Measurements from ENCODE around the gene ZFHX3. TPM values are rescaled to one million over a fixed set of nuclear protein-coding genes. Genes with fewer than 3 reads are reported as not detected.

ZFHX3 gene
- total and polyA plus RNA-seq, 9 of the 15 experiments (the other 6 are each of a cell fraction or from before 2014, with no cell fraction given) = 0.01 to 0.23 (median 0.06) TPM; not detected in 4

DNA sequence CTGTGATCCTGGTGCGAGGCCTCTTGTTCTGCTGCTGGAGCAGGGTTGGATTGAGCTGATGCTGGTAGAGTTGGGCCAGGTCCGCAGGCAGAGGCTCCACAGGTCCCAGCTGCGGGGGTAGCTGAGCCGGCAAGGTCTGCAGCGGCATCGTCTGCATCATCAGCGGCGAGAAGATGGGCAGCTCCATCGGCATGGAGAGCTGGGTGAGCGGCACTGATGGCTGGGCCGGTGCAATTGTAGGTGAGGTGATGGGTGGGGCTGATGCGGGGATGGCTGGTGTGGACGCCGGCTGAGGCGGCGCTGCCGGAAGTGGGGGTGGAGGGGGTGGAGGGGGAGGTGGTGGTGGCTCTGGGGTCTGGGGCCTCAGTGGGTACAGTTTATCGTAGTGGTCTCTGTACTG lies 251.7 kb downstream of the ZFHX3 start:
- in situ Hi-C loops (cut with MboI) = no loop called here
- Histone ChIP-seq H3K9me3 (replicated peaks; ENCODE audit: control insufficient read depth, insufficient read depth, low read depth, low read length) (no peaks in the 10 kb centered on the region), H3K36me3 (ENCODE audit: control insufficient read depth, insufficient read depth, low read length) (no peaks in the 10 kb centered on the region), H3K4me1 (replicated peaks in 1 of 2; ENCODE audit: control insufficient read depth in 2 of 2, insufficient read depth in 2 of 2, low read length in 2 of 2) (no peaks in the 10 kb centered on the region; a peak in 2 of 5 replicates), H2AFZ (ENCODE audit: low read depth, low read length) (no peak overlapping the region), H3K27me3 (ENCODE audit: control insufficient read depth in 2 of 2, insufficient read depth in 2 of 2, low read length in 2 of 2) (peaks cover 2 to 40% of the 10 kb centered on the region in 2 experiments; a peak in 3 of 5 replicates), H3K4me2 (ENCODE audit: insufficient read depth, low read length) (no peak overlapping the region), H4K20me1 (replicated peaks; ENCODE audit: control insufficient read depth, insufficient read depth, low read length) (no peaks in the 10 kb centered on the region), H3K9ac (ENCODE audit: insufficient read depth in 1 of 2, low read depth in 2 of 2, low read length in 2 of 2) (no peak overlapping the region), H3K9me1 (ENCODE audit: control insufficient read depth, insufficient read depth, low read length) (no peaks in the 10 kb centered on the region), H3K27ac (ENCODE audit: extremely low read depth, low read depth, low read length) (no peak overlapping the region), H3K79me2 (ENCODE audit: control insufficient read depth, insufficient read depth, low read length) (no peaks in the 10 kb centered on the region), H3K4me3 (no peak overlapping the region)
- POLR2A ChIA-PET = interaction anchor here (0.9 to 1.6 kb wide), 2 partner anchors 11 to 31 kb away, joined by 3 to 5 read pairs; no protein-coding TSS in a partner anchor
- no peak for ATAC-seq
- intact Hi-C loops (cut with micrococcal nuclease) = no loop called here
- no peak for FAIRE-seq
- DNase-seq (ENCODE audit: extremely low read depth in 1 of 4, low spot score in 3 of 4) = no peak
- 19% methylated on average over 13 of the region's 18 CpGs for WGBS (ENCODE audit: insufficient coverage, low coverage, missing lambda C conversion rate)
- no TSS peak for BruUV-seq (replicated peaks)
- CTCF ChIA-PET (ENCODE audit: low intra/inter-chr PET ratio) = no interaction called here
- no peak for TF ChIP-seq ZNF766 (CRISPR knock-in tag; conservative IDR thresholded peaks at IDR 0.05)
- TF ChIP-seq, protein P1, sequence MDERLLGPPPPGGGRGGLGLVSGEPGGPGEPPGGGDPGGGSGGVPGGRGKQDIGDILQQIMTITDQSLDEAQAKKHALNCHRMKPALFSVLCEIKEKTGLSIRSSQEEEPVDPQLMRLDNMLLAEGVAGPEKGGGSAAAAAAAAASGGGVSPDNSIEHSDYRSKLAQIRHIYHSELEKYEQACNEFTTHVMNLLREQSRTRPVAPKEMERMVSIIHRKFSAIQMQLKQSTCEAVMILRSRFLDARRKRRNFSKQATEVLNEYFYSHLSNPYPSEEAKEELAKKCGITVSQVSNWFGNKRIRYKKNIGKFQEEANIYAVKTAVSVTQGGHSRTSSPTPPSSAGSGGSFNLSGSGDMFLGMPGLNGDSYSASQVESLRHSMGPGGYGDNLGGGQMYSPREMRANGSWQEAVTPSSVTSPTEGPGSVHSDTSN (CRISPR knock-in tag; IDR thresholded peaks at IDR 0.05; ENCODE audit: low read depth) = no peak
- TF ChIP-seq, protein P1 (tag; conservative IDR thresholded peaks at IDR 0.05; ENCODE audit: low read depth) = no peak
- no peak for TF ChIP-seq SP1 (CRISPR knock-in tag; IDR thresholded peaks at IDR 0.05)
- no peak for TF ChIP-seq SIN3B (IDR thresholded peaks at IDR 0.05; ENCODE audit: low read depth)
- TF ChIP-seq, protein P2, sequence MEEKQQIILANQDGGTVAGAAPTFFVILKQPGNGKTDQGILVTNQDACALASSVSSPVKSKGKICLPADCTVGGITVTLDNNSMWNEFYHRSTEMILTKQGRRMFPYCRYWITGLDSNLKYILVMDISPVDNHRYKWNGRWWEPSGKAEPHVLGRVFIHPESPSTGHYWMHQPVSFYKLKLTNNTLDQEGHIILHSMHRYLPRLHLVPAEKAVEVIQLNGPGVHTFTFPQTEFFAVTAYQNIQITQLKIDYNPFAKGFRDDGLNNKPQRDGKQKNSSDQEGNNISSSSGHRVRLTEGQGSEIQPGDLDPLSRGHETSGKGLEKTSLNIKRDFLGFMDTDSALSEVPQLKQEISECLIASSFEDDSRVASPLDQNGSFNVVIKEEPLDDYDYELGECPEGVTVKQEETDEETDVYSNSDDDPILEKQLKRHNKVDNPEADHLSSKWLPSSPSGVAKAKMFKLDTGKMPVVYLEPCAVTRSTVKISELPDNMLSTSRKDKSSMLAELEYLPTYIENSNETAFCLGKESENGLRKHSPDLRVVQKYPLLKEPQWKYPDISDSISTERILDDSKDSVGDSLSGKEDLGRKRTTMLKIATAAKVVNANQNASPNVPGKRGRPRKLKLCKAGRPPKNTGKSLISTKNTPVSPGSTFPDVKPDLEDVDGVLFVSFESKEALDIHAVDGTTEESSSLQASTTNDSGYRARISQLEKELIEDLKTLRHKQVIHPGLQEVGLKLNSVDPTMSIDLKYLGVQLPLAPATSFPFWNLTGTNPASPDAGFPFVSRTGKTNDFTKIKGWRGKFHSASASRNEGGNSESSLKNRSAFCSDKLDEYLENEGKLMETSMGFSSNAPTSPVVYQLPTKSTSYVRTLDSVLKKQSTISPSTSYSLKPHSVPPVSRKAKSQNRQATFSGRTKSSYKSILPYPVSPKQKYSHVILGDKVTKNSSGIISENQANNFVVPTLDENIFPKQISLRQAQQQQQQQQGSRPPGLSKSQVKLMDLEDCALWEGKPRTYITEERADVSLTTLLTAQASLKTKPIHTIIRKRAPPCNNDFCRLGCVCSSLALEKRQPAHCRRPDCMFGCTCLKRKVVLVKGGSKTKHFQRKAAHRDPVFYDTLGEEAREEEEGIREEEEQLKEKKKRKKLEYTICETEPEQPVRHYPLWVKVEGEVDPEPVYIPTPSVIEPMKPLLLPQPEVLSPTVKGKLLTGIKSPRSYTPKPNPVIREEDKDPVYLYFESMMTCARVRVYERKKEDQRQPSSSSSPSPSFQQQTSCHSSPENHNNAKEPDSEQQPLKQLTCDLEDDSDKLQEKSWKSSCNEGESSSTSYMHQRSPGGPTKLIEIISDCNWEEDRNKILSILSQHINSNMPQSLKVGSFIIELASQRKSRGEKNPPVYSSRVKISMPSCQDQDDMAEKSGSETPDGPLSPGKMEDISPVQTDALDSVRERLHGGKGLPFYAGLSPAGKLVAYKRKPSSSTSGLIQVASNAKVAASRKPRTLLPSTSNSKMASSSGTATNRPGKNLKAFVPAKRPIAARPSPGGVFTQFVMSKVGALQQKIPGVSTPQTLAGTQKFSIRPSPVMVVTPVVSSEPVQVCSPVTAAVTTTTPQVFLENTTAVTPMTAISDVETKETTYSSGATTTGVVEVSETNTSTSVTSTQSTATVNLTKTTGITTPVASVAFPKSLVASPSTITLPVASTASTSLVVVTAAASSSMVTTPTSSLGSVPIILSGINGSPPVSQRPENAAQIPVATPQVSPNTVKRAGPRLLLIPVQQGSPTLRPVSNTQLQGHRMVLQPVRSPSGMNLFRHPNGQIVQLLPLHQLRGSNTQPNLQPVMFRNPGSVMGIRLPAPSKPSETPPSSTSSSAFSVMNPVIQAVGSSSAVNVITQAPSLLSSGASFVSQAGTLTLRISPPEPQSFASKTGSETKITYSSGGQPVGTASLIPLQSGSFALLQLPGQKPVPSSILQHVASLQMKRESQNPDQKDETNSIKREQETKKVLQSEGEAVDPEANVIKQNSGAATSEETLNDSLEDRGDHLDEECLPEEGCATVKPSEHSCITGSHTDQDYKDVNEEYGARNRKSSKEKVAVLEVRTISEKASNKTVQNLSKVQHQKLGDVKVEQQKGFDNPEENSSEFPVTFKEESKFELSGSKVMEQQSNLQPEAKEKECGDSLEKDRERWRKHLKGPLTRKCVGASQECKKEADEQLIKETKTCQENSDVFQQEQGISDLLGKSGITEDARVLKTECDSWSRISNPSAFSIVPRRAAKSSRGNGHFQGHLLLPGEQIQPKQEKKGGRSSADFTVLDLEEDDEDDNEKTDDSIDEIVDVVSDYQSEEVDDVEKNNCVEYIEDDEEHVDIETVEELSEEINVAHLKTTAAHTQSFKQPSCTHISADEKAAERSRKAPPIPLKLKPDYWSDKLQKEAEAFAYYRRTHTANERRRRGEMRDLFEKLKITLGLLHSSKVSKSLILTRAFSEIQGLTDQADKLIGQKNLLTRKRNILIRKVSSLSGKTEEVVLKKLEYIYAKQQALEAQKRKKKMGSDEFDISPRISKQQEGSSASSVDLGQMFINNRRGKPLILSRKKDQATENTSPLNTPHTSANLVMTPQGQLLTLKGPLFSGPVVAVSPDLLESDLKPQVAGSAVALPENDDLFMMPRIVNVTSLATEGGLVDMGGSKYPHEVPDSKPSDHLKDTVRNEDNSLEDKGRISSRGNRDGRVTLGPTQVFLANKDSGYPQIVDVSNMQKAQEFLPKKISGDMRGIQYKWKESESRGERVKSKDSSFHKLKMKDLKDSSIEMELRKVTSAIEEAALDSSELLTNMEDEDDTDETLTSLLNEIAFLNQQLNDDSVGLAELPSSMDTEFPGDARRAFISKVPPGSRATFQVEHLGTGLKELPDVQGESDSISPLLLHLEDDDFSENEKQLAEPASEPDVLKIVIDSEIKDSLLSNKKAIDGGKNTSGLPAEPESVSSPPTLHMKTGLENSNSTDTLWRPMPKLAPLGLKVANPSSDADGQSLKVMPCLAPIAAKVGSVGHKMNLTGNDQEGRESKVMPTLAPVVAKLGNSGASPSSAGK (IDR thresholded peaks at IDR 0.05) = no peak
- TF ChIP-seq, protein P3, sequence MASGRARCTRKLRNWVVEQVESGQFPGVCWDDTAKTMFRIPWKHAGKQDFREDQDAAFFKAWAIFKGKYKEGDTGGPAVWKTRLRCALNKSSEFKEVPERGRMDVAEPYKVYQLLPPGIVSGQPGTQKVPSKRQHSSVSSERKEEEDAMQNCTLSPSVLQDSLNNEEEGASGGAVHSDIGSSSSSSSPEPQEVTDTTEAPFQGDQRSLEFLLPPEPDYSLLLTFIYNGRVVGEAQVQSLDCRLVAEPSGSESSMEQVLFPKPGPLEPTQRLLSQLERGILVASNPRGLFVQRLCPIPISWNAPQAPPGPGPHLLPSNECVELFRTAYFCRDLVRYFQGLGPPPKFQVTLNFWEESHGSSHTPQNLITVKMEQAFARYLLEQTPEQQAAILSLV (tag; IDR thresholded peaks at IDR 0.05) = no peak
- TF ChIP-seq CHCHD3 (CRISPR knock-in tag; IDR thresholded peaks at IDR 0.05) = no peak

Measured in K562 (cell line).